ENCODE results near the gene VPREB3. TPM values are rescaled to one million over a fixed set of nuclear protein-coding genes. Genes with fewer than 3 reads are reported as not detected.

Gene VPREB3
- total and polyA plus RNA-seq, 2 donors (not counting 1 experiment from before 2014, with no cell fraction given) = 92.7 to 461 TPM

DNA sequence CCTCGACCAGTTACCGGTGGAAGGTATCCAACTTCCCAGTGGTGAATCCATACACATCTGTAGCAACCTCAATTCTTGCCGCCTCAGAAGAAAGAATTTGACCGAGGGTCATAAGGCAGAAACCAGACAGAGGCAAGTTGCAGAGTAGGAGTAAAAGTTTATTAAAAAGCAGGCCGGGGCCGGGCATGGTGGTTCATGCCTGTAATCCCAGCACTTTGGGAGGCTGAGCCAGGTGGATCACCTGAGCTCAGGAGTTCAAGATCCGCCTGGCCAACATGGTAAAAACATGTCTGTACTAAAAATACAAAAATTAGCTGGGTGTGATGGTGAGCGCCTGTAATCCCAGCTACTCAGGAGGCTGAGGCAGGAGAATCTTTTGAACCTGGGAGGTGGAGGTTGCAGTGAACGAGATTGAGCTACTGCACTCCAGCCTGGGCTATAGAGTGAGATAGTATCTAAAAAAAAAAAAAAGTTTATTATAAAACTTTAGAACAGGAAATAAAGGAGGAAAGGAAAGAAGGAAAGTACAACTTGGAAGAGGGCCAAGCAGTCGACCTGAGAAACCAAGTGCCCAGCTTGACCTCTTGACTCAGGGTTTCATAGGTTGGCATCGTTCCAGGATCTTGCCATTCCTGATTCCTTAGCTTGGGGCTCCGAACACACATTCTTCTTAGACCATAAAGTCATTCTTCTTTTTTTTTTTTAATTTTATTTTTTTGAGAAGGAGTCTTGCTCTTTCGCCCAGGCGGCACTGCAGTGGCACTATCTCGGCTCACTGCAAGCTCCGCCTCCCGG lies 35.7 kb downstream of the VPREB3 start:
- H3K4me3 ChIP-seq (ENCODE audit: control extremely low read depth in 1 of 5, extremely low read depth in 1 of 5, insufficient read depth in 1 of 5, low read depth in 2 of 5, low read length in 4 of 5) = no peak overlapping the region
- H2AFZ ChIP-seq (ENCODE audit: insufficient read depth, low read depth, low read length, poor library complexity, severe bottlenecking) = no peak overlapping the region
- H3K4me1 ChIP-seq (ENCODE audit: control insufficient read depth in 2 of 2, insufficient read depth in 2 of 2, low read length in 2 of 2) = peaks cover 13 to 19% of the 10 kb centered on the region in 2 donors
- no peaks in the 10 kb centered on the region for H4K20me1 ChIP-seq (ENCODE audit: control insufficient read depth, insufficient read depth, low read length, poor library complexity, severe bottlenecking)
- no peak overlapping the region for H3K9ac ChIP-seq (ENCODE audit: low read length)
- intact Hi-C loops (cut with micrococcal nuclease) = loop anchor here (5.0 kb wide), 1 partner anchor 139 kb away; the partner anchor contains the start of gene SLC2A11
- CTCF ChIA-PET = interaction anchor here (3.3 kb wide), 1 partner anchor 132 kb away, joined by 13 read pairs; no protein-coding TSS in a partner anchor
- Mint-ChIP-seq H3K27ac (no peak overlapping the region), H3K4me1 (peaks cover 20% of the 10 kb centered on the region), H3K4me3 (peak overlapping the region; percentile 50), H3K27me3 (no peaks in the 10 kb centered on the region), H3K9me3 (ENCODE audit: insufficient read depth) (no peaks in the 10 kb centered on the region)
- no peak for ATAC-seq (ENCODE audit: low read depth)
- H3K9me3 ChIP-seq (ENCODE audit: control extremely low read depth in 1 of 3, control insufficient read depth in 2 of 3, insufficient read depth in 1 of 3, low read length in 2 of 3) = no peaks in the 10 kb centered on the region
- POLR2A ChIA-PET = interaction anchor here (2.4 kb wide), 1 partner anchor 34 kb away, joined by 17 read pairs; the partner anchor contains the start of gene ZNF70
- peaks cover 0 to 9% of the 10 kb centered on the region in 2 experiments for H3K36me3 ChIP-seq (replicated peaks in 1 of 2; ENCODE audit: control extremely low read depth in 1 of 2, control insufficient read depth in 1 of 2, extremely low read depth in 1 of 2, insufficient read depth in 2 of 2, low read length in 1 of 2)
- no peak overlapping the region for H3K27ac ChIP-seq (ENCODE audit: low read length in 2 of 2)
- H3K79me2 ChIP-seq (ENCODE audit: control insufficient read depth, insufficient read depth, low read length) = peaks cover 34% of the 10 kb centered on the region
- H3K27me3 ChIP-seq (replicated peaks in 1 of 4; ENCODE audit: control extremely low read depth in 1 of 4, control insufficient read depth in 3 of 4, insufficient read depth in 4 of 4, low read length in 3 of 4) = no peaks in the 10 kb centered on the region
- 88% methylated on average over 8 of the region's 17 CpGs for WGBS (ENCODE audit: insufficient coverage)
- DNase-seq = no peak
- TF ChIP-seq EZH2 (IDR thresholded peaks at IDR 0.05; ENCODE audit: borderline replicate concordance, insufficient read depth, low read depth, low read length, poor library complexity, severe bottlenecking) = no peak
- TF ChIP-seq, protein P1, sequence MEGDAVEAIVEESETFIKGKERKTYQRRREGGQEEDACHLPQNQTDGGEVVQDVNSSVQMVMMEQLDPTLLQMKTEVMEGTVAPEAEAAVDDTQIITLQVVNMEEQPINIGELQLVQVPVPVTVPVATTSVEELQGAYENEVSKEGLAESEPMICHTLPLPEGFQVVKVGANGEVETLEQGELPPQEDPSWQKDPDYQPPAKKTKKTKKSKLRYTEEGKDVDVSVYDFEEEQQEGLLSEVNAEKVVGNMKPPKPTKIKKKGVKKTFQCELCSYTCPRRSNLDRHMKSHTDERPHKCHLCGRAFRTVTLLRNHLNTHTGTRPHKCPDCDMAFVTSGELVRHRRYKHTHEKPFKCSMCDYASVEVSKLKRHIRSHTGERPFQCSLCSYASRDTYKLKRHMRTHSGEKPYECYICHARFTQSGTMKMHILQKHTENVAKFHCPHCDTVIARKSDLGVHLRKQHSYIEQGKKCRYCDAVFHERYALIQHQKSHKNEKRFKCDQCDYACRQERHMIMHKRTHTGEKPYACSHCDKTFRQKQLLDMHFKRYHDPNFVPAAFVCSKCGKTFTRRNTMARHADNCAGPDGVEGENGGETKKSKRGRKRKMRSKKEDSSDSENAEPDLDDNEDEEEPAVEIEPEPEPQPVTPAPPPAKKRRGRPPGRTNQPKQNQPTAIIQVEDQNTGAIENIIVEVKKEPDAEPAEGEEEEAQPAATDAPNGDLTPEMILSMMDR (IDR thresholded peaks at IDR 0.05) = no peak
- H3K4me2 ChIP-seq (replicated peaks; ENCODE audit: low read depth, low read length, poor library complexity, severe bottlenecking) = no peak overlapping the region

Measured in B cell (primary cell).